ENCODE results near the gene TTC32.
"Not testable (repeated sequence)": the region's sequence is repeated elsewhere in the genome, so short reads cannot be mapped to it uniquely, and the experiment has no call there.

The TTC32 gene

GRCh38 chr2:19901442-19902215 is at the start of gene TTC32:
Gene TTC32, minus strand, starts transcription at chr2:19901983. Its CDS starts 129 bp downstream, at chr2:19901854.
- DNase-seq (ENCODE audit: low read depth): peak; percentile 85

- no peak for DNase-seq (ENCODE audit: low read depth)
These were observed 47.3 kb upstream of the TTC32 start for GRCh38 chr2:19949071-19949470.

GRCh38 chr2:19947184-19947940 is 45.6 kb upstream of the TTC32 start:
- DNase-seq (ENCODE audit: low read depth): no peak

GRCh38 chr2:19944205-19944845 is 42.5 kb upstream of the TTC32 start:
- DNase-seq (ENCODE audit: low read depth): no peak

- DNase-seq (ENCODE audit: low read depth): no peak
These were observed 41.4 kb upstream of the TTC32 start for GRCh38 chr2:19943189-19943588.

GRCh38 chr2:19942199-19942598 is 40.4 kb upstream of the TTC32 start:
- DNase-seq (ENCODE audit: low read depth): no peak

GRCh38 chr2:19937004-19937403 is 35.2 kb upstream of the TTC32 start:
- DNase-seq (ENCODE audit: low read depth): no peak

GRCh38 chr2:19936203-19936602 is 34.4 kb upstream of the TTC32 start:
- DNase-seq (ENCODE audit: low read depth): no peak

GRCh38 chr2:19933351-19933981 is 31.7 kb upstream of the TTC32 start:
- DNase-seq (ENCODE audit: low read depth): no peak

- DNase-seq (ENCODE audit: low read depth): no peak
These were observed 31.1 kb upstream of the TTC32 start for GRCh38 chr2:19932928-19933327.

- no peak for DNase-seq (ENCODE audit: low read depth)
These were observed 27.4 kb upstream of the TTC32 start for GRCh38 chr2:19929226-19929625.

GRCh38 chr2:19927816-19928215 is 26.0 kb upstream of the TTC32 start:
- DNase-seq (ENCODE audit: low read depth): not testable (repeated sequence)

- DNase-seq (ENCODE audit: low read depth): not testable (repeated sequence)
These were observed 22.7 kb upstream of the TTC32 start for GRCh38 chr2:19924526-19924925.

GRCh38 chr2:19922188-19922587 is 20.4 kb upstream of the TTC32 start:
- DNase-seq (ENCODE audit: low read depth): not testable (repeated sequence)

- DNase-seq (ENCODE audit: low read depth): no peak
These were observed 14.7 kb upstream of the TTC32 start for GRCh38 chr2:19916385-19916950.

GRCh38 chr2:19914266-19914975 is 12.6 kb upstream of the TTC32 start:
- no peak for DNase-seq (ENCODE audit: low read depth)

- DNase-seq (ENCODE audit: low read depth): no peak
These were observed 10.2 kb upstream of the TTC32 start for GRCh38 chr2:19911808-19912509.

GRCh38 chr2:19902216-19902740 is 495 bp upstream of the TTC32 start:
- no peak for DNase-seq (ENCODE audit: low read depth)

GRCh38 chr2:19900931-19901441 is 797 bp downstream of the TTC32 start:
- no peak for DNase-seq (ENCODE audit: low read depth)
